ENCODE results near the gene PDE4D. TPM values are rescaled to one million over a fixed set of nuclear protein-coding genes. Genes with fewer than 3 reads are reported as not detected.
A peak's percentile ranks its signal among the peaks of the same experiment; 100 is the strongest.

Gene PDE4D
- total RNA-seq, 1 experiment from 2014 or later = 6.5 TPM

- DNase-seq (ENCODE audit: low spot score) = no peak
- Histone ChIP-seq H3K36me3 (ENCODE audit: insufficient read depth, low read length, poor library complexity, severe bottlenecking) (no peaks in the 10 kb centered on the region), H3K27me3 (replicated peaks; ENCODE audit: insufficient read depth, low read depth, low read length, poor library complexity) (no peaks in the 10 kb centered on the region), H3K9me3 (ENCODE audit: low read depth, low read length, poor library complexity, severe bottlenecking) (no peaks in the 10 kb centered on the region), H3K4me3 (ENCODE audit: low read depth, low read length, poor library complexity, severe bottlenecking) (no peak overlapping the region), H3K4me1 (ENCODE audit: insufficient read depth, low read length, poor library complexity, severe bottlenecking) (peaks cover 12% of the 10 kb centered on the region), H3K27ac (ENCODE audit: low read depth, low read length, poor library complexity, severe bottlenecking) (no peak overlapping the region)
- intact Hi-C loops (cut with micrococcal nuclease; ENCODE audit: unreplicated experiment) = no loop called here
- TF ChIP-seq EZH2 (IDR thresholded peaks at IDR 0.05; ENCODE audit: borderline replicate concordance, low read depth, low read length, poor library complexity, severe bottlenecking) = no peak
- no peak for TF ChIP-seq CTCF (conservative IDR thresholded peaks at IDR 0.05; ENCODE audit: low read depth, low read length)
- CTCF ChIA-PET = no interaction called here
- POLR2A ChIA-PET (ENCODE audit: low non-redundant PET) = no interaction called here
- no TSS peak for BruUV-seq (replicated peaks)
Observed at GRCh38 chr5:59136549-59136948, 757.0 kb downstream of the PDE4D start.

- intact Hi-C loops (cut with micrococcal nuclease; ENCODE audit: unreplicated experiment) = no loop called here
- Histone ChIP-seq H3K4me3 (ENCODE audit: low read depth, low read length, poor library complexity, severe bottlenecking) (no peak overlapping the region), H3K4me1 (ENCODE audit: insufficient read depth, low read length, poor library complexity, severe bottlenecking) (peaks cover 12% of the 10 kb centered on the region), H3K36me3 (ENCODE audit: insufficient read depth, low read length, poor library complexity, severe bottlenecking) (no peaks in the 10 kb centered on the region), H3K27me3 (replicated peaks; ENCODE audit: insufficient read depth, low read depth, low read length, poor library complexity) (no peaks in the 10 kb centered on the region), H3K27ac (ENCODE audit: low read depth, low read length, poor library complexity, severe bottlenecking) (no peak overlapping the region), H3K9me3 (ENCODE audit: low read depth, low read length, poor library complexity, severe bottlenecking) (no peaks in the 10 kb centered on the region)
- BruUV-seq (replicated peaks) = no TSS peak
- TF ChIP-seq EZH2 (IDR thresholded peaks at IDR 0.05; ENCODE audit: borderline replicate concordance, low read depth, low read length, poor library complexity, severe bottlenecking) = no peak
- TF ChIP-seq CTCF (conservative IDR thresholded peaks at IDR 0.05; ENCODE audit: low read depth, low read length) = no peak
- no peak for DNase-seq (ENCODE audit: low spot score)
- ChIA-PET CTCF (no interaction called here), POLR2A (ENCODE audit: low non-redundant PET) (no interaction called here)
Observed at GRCh38 chr5:59134471-59135163, 758.9 kb downstream of the PDE4D start.

- H3K4me3 ChIP-seq (ENCODE audit: low read depth, low read length, poor library complexity, severe bottlenecking) = no peak overlapping the region
- H3K4me1 ChIP-seq (ENCODE audit: insufficient read depth, low read length, poor library complexity, severe bottlenecking) = peaks cover 13% of the 10 kb centered on the region
- H3K27me3 ChIP-seq (replicated peaks; ENCODE audit: insufficient read depth, low read depth, low read length, poor library complexity) = no peaks in the 10 kb centered on the region
- intact Hi-C loops (cut with micrococcal nuclease; ENCODE audit: unreplicated experiment) = no loop called here
- CTCF ChIA-PET = no interaction called here
- H3K27ac ChIP-seq (ENCODE audit: low read depth, low read length, poor library complexity, severe bottlenecking) = no peak overlapping the region
- no TSS peak for BruUV-seq (replicated peaks)
- no peaks in the 10 kb centered on the region for H3K36me3 ChIP-seq (ENCODE audit: insufficient read depth, low read length, poor library complexity, severe bottlenecking)
- H3K9me3 ChIP-seq (ENCODE audit: low read depth, low read length, poor library complexity, severe bottlenecking) = no peaks in the 10 kb centered on the region
- no peak for TF ChIP-seq CTCF (conservative IDR thresholded peaks at IDR 0.05; ENCODE audit: low read depth, low read length)
- TF ChIP-seq EZH2 (IDR thresholded peaks at IDR 0.05; ENCODE audit: borderline replicate concordance, low read depth, low read length, poor library complexity, severe bottlenecking) = no peak
- peak; percentile 84 for DNase-seq (ENCODE audit: low spot score)
- POLR2A ChIA-PET (ENCODE audit: low non-redundant PET) = no interaction called here
Observed at GRCh38 chr5:59133764-59134261, 759.7 kb downstream of the PDE4D start.
